Stimulated activated naive CD4-positive, alpha-beta T cell (primary cell): ENCODE data around the gene PREX1.
"Not testable (repeated sequence)": the region's sequence is repeated elsewhere in the genome, so short reads cannot be mapped to it uniquely, and the experiment has no call there.

Experiments used
- DNase-seq, 6 experiments: peaks; one replicate each; lab custom pipeline; 2025; lab: John Stamatoyannopoulos, UW

Gene PREX1

GRCh38 chr20:48791666-48792071 is 36.1 kb downstream of the PREX1 start:
- no peak for DNase-seq

- no peak for DNase-seq
Observed at GRCh38 chr20:48791014-48791413, 36.8 kb downstream of the PREX1 start.

- DNase-seq: no peak
Observed at GRCh38 chr20:48790473-48791003, 37.3 kb downstream of the PREX1 start.

DNA sequence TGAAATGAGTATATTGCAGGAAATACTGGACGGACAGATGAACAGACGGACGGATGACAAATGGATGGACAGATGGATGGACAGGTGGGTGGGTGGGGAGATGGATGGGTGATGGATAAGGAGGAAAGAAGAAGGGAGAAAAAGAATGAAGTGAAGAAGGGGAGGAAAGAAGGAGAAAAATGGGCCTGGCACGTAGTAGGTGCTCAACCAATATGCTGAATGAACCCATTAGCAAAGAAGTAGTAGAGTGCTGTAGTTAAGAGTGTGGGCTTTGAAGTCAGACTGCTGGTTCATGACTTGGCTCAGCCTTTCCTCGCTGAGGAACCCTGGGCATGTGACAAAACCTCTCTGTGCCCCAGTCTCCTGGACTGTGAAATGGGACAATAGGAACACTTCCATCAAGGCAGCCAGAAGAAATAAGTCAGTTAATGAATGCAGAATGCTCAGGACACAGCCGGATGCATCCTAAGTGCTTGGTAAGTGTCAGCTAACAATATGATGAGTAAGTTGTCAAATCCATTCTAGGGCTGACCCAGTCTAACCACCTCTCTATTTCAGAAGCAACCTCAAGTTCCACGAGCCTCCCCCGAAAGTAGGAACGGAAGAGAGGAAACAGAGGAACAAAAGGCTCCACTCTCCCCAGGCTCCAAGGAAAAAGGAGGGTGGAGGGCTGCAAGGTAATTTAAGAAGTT is 37.9 kb downstream of the PREX1 start:
- no peak for DNase-seq

GRCh38 chr20:48789185-48789668 is 38.6 kb downstream of the PREX1 start:
- no peak for DNase-seq

DNA sequence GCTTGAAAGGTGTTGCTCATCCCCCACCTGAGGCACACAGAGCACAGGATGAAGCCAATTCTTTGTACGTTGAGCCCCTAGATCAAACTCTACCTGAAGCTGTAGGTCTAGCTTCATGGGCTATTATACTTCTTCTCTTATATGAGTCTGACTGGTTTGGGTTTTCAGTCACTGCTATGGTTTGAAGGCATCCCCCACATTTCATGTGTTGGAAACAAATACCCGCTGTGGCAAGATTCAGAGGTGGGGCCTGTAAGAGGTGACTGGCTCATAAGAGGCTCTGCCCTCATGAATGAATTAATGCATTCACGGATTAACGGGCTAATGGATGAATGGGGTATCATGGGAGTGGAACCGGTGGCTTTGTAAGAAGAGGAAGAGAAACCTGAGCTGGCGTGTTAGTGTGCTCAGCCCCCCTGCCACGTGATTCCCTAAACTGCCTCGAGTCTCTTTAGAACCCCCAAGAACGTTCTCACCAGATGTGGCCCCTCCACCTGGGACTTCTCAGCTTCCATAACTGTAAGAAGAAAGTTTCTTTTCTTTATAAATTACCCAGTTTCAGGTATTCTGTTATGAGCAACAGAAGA is 39.2 kb downstream of the PREX1 start:
- no peak for DNase-seq

DNA sequence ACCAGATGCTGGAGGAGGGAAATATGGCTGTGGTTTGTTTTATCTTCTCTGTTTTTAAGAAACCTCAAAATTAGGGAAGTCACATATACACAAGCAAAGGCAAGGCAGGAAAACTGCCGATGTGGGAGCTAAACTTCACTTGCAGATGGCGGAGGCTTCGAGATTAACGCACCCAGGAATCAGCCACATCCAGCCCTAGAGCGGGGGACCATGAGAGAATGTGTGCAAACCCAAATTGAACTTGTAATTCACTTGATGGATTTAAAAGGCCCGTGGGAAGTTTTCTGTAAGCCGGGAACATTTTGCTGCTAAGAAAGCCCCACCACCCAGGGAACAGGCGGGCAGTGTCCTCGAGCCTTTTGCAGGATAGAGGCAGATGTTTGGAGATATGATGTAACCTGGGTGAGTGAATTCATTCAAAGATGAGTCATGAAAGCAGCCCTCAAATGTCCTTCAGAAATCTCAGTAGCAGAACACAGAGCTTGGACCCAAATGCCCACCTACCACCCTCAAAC is 39.9 kb downstream of the PREX1 start:
- DNase-seq: no peak

DNA sequence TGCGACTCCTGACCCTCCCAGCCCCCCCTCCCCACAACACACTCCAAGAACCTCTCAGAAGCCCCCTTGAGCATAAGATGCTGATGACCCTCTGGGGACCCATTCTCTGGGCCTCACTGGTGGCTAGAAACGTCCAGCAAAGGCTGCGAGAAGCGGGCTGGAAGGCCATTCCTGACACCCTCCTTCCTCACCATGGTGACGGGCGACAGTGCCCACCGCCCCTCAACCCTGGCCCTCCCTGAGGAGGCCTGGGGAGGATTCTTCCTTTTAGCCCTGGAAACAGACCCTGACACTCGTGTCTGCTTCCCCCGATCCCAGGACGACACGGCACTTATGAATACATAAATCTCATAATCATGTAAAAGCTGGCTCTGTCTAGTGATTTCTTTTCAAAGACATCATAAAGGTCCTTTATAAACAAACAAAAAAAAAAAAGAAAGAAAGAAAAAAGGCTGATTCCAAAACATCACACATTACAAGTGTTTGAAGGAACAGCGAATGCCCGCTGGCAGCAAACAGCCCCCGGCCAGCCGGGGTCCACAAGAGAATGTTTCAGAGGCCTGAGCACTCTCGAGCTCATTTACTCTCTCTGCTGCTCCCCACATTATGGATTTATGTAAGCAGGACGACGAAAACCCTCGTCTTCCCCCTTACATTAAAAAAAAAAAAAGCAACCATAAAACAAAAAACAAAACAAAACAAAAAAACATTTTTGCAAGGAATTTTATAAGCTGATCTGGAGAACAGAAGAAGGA is 40.7 kb downstream of the PREX1 start:
- DNase-seq: no peak

DNA sequence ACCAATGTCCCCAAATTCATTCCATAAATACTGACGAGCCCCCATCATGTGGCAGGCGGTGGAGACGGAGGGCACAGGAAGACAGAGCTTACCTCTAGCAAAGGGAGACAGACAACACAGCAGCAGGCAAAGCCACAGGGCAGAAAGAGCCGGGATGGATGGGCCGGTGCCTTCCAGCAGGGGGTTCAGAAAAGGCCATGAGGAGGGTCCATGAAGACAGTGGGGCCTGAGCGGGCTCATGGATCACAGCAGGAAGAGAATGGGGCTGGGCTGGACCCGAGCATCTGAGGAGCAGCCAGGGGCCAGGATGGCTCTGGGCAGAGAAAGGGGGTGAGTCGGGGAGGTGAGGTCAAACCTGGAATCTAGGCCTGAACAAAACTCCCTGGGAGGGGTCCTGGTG is 42.0 kb downstream of the PREX1 start:
- no peak for DNase-seq

DNA sequence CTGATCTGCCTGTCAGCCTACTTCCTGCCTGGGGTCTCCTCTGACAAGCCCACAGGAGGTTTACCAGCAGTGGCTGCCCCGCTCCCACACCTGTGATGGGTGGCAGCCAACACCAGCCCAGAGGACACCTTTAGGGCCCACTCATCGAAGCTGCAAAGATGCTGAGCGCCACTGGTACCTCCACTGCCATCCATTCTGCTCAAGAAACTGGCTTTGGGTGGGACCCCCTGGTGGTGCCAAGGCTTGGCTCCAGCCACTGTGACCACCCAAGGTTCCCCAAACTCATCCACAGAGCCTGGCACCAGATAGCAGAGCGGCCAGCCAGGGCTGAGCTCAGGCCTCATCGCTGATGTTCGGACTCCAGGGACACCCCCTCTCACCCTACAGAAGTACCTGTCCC is 42.5 kb downstream of the PREX1 start:
- DNase-seq: no peak

DNA sequence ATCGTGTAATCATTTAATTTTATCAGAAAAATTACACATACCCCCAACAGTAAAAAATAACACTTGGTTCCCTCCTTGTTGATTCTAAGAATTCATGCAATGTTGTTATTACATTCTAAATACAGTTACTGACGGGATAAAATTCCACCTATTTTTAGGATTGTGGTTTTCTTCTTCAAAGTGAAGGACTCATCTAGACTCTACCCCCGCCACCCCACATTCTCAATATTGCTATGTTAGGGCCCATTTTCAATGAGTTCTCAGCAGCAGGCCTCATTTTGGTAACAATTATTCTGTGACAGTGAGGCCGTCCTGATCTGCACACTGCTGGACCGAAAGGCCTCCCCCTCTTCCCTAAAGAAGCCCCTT is 43.5 kb downstream of the PREX1 start:
- DNase-seq: no peak

DNA sequence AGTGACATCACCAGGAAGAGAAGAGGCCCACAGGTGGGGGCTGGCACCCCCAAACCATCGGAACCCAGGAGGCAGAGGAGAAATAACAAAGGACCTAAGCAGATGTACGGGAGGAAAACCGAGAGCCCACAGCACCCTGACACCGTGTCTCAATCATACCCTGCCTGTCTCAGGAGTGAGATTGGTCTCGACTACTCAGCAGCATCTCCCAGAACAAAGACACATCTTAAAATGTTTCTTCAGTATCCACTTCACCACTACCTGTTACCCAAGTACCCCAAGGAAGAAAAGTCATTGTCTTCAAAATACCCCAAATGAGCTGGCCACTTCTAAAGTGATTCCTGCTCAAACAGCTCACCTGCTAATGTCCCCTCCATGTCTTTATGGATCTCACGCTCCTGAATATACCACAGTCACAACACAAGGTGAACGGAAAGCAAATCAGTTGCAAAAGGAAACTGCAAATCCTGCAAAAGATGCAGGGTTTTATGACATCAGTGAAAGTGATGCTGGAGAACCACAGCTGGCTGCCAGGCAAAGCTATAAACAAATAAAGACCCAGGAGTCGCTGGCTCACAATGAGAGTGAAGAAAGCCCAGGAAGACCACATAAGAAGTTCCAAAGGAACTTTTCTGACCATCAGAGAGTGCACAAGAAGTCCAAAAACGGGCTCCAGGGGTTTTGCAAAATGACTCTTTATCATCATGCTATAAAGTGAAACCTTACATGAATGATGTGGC is 44.1 kb downstream of the PREX1 start:
- no peak for DNase-seq

DNA sequence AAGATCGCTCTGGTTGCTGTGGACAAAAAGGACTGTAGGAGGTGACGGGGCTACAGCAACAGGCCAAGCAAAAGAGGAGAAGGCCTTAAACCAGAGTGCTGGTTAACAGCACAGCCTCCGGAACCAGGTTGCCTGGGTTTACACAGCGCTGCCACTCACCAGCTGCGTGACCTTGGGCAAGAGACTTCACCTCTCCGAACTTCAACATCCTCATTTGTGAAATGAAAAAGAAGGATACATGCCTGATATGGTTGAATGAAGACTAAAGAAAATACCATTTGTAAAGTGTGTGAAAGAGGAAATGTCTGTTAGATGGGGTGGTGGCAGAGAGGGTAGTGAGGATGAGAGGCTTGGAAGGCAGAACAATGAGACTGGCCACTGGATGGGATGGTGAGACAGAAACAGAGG is 44.9 kb downstream of the PREX1 start:
- DNase-seq: no peak

DNA sequence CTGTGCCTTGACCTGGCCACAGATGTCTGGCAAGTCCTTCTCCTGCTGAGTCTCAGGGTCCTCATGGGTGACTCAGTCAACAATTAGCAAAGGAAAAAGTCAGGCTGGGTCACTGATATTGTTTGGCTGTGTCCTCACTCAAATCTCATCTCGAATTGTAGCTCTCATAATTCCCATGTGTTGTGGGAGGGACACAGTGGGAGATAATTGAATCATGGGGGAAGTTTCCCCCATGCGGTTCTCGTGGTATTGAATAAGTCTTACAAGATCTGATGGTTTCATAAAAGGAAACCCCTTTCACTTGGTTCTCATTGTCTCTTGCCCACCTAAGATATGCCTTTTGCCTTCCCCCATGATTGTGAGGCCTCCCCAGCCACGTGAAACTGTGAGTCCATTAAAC is 45.7 kb downstream of the PREX1 start:
- no peak for DNase-seq

- DNase-seq: no peak
Observed at GRCh38 chr20:48781634-48782033, 46.2 kb downstream of the PREX1 start.

GRCh38 chr20:48779435-48779834 is 48.4 kb downstream of the PREX1 start:
- DNase-seq: no peak

- DNase-seq: no peak
Observed at GRCh38 chr20:48777821-48778220, 50.0 kb downstream of the PREX1 start.

- no peak for DNase-seq
Observed at GRCh38 chr20:48777005-48777404, 50.8 kb downstream of the PREX1 start.

DNA sequence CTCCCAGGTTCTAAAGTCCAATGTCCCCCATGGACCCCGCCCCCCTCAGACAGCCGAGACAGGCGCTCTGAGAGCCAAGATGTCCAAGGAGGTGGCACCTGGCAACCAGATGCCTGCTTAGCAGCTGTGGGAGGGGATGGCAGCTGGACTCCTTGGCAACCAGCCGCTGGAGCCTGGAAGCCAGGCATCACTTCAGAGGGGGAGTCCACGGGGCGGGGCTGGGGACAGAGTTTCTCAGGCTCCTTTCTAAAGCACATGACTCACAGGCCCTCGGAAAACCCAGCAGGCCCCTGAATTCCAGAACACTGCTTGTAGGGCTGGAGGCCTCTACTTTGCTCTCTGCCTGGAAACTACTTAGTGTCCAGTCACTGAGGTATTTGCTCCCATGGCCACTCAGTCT is 51.5 kb downstream of the PREX1 start:
- DNase-seq: no peak

DNA sequence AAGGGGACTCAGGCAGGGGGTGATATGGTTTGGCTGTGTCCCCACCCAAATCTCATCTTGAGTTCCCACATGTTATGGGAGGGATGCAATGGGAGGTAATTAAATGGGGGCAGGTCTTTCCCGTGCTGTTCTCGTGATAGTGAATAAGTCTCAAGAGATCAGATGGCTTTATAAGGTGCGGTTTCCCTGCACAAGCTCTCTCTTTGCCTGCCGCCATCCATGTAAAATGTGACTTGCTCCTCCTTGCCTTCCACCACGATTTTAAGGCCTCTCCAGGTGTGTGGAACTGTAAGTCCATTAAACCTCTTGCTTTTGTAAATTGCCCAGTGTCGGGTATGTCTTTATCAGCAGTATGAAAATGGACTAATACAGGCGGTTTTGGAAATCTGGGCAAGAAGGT is 52.3 kb downstream of the PREX1 start:
- not testable (repeated sequence) for DNase-seq

- DNase-seq: no peak
Observed at GRCh38 chr20:48774696-48775095, 53.1 kb downstream of the PREX1 start.

DNA sequence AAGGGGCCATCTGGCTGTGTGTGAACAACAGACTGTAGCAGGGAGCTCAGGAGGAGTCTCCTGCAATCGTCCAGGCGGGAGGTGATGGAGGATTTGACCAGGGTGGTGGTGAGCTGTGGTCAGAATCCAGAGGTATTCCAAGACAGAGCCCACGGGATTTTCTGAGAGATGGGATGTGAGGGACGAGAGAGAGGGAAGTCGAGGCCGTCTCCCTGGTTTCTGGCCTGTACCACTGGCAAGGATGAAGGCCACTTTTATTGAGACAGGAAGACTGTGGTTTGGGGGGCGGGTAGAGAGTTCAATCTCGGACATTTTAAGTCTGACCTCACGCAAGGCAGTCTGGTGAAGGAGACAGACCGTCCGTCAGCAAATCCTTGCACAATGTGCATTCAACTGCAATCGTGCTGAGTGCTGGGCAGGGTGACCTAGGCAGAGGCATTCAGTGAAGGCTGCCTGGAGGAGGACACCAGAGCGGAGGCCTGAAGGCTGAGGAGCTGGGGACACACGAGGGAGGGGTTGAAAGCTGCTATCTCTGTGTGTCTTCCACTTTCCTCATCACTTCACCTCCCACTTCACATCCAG is 53.9 kb downstream of the PREX1 start:
- no peak for DNase-seq
